AG09309 (cell line): ENCODE measurements around the gene GTPBP6.

Experiments
- DNase-seq: peaks from one replicate; pipeline ENCODE4 v3.0.0-alpha.2; 2010; ENCODE audit warnings: low read depth
- H3K4me3 ChIP-seq: 2 replicates; pipeline ENCODE4 v1.5.1; 2011; ENCODE audit warnings: mild to moderate bottlenecking, low read depth, low read length, moderate library complexity; ENCODE audit not compliant: control insufficient read depth
- CTCF ChIP-seq: IDR thresholded peaks from 2 replicates; pipeline ENCODE4 v1.5.1; 2011; ENCODE audit warnings: mild to moderate bottlenecking, low read depth, low read length, inconsistent platforms; ENCODE audit not compliant: insufficient read depth, control insufficient read depth; ENCODE audit errors: missing control alignments

The GTPBP6 gene

GRCh38 chrX:320126-320783 lies 1.7 kb upstream of the GTPBP6 start:
- no peak for TF ChIP-seq CTCF
- DNase-seq, result no peak
- H3K4me3 ChIP-seq, result peak overlapping the region; percentile 69

GRCh38 chrX:319579-320125 lies 1.1 kb upstream of the GTPBP6 start:
- DNase-seq, result no peak
- peak overlapping the region; percentile 69 for H3K4me3 ChIP-seq
- no peak for TF ChIP-seq CTCF

- DNase-seq, result peak; percentile 92
- peak overlapping the region; percentile 59 for H3K4me3 ChIP-seq
- TF ChIP-seq CTCF, result no peak
Measured at GRCh38 chrX:318068-318738, 393 bp downstream of the GTPBP6 start.

GRCh38 chrX:317424-318067 lies 1.1 kb downstream of the GTPBP6 start:
- no peak for DNase-seq
- no peak for TF ChIP-seq CTCF

GRCh38 chrX:316351-317325 lies 2.0 kb downstream of the GTPBP6 start:
- no peak for DNase-seq
- no peak overlapping the region for H3K4me3 ChIP-seq
- no peak for TF ChIP-seq CTCF

More at GRCh38 chrX:317424-318067, 1.1 kb downstream of the GTPBP6 start:
- H3K4me3 ChIP-seq, result peak overlapping the region; percentile 59
